Measurements from ENCODE around the gene GNG13.
A peak's percentile ranks its signal among the peaks of the same experiment; 100 is the strongest.

The GNG13 gene

DNA sequence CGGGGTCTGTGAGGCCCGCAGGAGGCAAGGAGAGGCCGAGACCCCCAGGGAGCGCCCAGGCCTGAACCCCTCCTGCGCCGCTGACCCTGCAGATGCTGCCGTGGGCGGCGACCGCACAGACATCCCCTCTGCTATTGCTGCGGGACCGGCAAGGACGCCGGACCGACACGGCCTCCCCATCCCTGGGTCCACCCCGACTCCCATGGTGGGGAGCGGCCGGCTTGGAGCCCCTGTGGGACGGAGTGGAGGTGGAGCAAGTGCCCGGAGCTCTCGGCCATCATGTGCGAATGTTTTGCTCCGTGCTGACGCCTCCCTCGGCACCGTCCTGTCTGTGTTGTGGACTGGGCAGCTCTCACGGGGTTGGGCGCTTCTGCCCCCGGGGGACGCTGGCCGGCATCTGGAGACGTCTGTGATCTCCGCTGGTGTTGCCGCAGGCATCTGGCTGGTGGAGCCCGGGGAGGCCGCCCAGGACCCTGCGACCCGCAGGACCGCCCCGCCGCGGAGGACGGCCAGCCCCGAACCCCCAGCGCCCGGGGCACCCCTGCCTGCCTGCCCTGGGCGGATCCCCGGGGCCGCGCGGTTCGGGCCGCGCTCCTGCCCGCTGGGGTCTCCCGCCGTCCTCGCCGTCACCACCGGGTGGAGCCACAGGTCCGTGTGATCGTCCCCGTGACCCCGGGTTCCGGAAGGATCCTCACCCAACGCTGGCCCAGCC lies 12.8 kb upstream of the GNG13 start:
- DNase-seq (ENCODE audit: low read depth) = no peak

DNA sequence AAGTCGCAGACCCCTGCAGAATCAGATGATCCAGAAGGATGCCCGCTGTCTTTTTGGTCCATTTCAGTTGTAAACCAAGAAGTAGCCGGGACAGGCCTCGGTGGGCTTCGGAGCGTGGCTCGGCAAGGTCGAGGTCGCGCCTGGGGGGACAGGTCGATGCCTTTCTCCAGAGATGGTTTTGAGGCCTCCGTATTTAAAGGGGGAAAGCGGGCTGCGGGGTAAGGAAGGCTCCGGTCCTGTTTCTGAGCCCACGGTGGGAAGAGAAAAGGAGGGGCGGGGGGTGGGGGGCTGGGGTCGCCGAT lies 7.5 kb upstream of the GNG13 start:
- no peak for DNase-seq (ENCODE audit: low read depth)

DNA sequence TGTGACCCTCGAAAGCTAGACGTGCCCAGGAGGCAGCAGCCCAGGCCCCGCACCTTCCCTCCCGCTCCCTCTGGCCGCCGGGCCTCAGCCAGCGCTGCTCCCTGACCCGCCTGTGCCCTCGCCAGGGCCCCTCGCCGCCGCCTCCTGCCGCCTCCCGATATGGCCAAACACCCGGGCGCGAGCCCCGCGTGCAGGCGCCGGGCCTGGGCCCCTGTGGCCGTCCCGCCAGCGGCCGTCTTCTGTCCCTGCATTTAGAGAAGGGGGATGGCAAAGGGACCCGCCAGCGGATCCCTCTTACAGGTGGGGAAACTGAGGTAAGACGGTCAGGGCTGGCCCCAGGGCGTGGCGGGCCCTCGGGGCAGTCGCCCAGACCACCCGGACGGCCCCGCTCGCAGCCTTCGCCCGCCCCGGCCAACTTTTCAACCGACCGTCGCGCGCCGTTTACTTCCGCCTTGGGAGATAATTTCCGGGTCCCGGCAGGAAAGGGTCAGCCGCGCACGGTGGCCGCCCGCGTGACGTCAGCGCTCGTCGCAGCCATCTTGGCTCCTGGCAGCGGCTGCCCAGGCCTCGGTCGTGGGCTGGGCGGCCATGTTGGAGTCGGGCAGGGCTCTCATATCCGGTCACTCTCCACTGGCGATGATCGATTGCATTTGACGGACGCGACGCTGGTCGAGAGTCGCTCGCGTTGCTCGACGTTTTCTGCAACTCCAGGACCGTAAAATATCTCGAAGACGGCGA lies 7.0 kb upstream of the GNG13 start:
- peak; percentile 62 for DNase-seq (ENCODE audit: low read depth)

DNA sequence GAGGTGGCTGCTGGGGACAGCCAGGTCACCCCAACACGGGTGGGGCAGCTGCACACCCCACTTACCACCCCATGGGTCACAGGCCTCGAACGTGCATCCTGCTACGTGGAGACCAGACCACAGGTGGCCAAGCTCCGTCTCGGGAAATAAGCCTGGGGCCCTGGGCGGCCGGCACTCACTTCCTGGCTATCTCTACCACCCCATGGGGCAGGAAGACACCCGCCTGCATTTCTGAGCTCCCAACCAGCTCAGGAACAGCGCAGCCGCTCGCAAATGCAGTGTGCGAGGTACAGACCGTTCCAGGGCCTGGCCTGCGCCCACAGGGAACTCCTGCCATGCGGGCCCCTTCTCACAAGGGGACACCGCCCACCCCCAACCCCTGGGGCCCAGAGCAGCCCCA lies 4.9 kb upstream of the GNG13 start:
- no peak for DNase-seq (ENCODE audit: low read depth)

DNA sequence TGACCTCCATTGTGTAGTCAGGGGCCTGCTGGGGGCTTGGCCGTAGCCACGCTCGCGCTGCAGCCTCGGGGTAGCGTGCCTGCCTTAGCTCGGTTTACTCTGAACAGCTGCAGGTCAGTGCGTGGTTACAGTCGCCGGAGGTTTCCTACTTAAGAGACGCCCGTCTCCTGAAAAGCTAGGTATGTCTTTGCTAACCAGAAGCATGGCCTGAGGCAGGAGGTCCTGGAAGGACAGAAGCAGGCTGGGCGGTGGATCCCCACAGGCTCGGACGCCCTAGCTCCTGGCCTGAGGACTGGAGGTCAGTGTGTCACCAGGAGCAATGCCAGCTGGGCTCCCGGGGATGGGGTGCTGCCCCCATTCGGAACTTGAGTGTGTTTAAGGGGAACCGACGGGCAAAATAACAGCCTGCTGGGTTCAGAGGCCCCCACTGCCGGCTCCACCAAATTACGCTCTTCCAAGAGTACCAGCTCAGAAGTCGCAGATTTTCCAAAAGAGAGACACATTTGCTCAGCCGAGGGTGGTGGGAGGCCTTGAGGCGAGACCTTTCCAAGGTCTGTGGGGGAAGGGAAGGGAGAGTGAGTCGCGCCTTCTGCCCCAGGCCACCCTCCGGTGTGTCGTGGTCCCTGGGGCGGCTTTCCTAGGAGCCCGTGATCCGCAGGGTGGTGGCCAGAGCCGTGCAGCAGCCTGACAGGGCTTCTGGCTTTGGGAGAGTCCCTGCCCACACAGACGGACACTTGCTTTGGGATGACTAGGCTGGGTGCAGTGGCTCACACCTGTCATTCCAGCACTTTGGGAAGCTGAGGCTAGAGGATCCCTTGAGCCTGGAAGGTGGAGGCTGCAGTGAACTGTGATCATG lies 3.9 kb upstream of the GNG13 start:
- DNase-seq (ENCODE audit: low read depth) = no peak

DNA sequence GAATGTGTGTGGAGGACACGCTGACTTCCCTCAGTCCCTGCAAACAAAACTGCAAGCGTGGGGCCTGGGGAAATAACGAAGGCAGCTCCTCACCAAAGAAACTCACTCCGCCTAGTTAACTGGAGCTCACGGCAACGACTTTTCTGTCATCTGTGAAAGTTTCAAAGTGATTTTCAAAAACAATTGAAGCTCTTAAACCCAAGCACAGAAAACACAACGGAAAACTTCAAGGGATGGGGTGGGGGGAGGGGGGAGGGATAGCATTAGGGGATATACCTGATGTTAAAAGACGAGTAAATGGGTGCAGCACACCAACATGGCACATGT lies 3.2 kb upstream of the GNG13 start:
- no peak for DNase-seq (ENCODE audit: low read depth)

DNA sequence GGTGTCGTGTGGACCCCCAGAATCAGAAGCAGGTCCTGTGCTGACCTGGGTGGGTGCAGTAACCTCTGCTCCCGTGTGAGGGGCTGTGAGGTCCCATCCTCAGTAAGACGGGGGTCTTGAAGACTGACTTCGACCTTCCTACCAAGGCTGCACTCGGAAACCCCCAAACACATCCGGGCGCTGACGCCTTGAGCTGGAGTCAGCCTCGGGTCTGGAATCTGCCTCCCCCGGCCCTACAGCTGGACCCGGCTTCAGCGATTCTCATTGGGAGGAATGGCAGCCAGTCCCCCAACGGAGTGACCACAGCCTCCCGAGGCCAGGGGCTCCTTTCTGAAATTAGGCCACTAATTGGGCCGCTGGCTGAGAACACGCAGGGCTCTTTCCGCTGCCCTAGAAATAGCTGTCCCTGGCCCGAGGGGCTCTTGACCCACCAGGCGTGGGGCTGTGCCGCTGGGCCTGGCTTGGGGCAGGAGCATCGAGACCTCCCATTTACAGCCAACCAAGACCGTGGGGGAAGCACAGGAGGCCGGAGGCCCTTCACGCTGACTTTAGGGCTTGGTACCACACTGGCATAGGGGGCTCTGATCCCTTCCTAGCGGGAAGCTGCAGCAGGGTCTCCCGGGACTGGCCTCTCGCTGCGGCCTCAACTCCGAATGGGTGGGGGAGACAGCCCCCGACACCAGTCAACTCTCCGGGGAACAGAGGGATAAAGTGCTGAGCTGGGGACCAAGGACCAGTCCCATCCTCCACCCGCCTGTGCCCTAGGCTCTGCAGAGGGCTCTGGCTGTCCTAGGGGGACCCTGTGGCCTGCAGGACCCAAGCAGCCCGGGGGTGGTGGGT lies 2.6 kb upstream of the GNG13 start:
- DNase-seq (ENCODE audit: low read depth) = no peak

DNA sequence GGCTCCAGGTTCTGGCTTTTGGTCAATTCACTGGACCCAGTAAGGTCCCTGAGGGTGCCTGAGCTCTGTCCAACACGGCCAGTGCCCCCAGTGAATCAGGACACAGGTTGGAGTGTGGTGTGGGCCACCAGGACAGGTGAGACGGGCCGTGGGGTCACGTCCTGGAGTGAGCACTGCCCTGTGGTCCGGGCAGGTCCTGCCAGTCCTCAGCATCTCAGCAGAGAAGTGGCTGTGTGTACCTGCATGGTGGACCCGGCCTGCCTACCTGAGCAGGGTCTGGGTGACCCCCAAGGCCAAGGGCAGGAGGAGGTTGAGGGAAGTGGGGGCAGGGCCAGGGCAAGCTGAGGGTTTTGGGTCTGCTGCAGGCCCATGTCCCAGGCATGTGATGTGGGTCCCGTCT lies 1.9 kb upstream of the GNG13 start:
- DNase-seq (ENCODE audit: low read depth) = no peak

DNA sequence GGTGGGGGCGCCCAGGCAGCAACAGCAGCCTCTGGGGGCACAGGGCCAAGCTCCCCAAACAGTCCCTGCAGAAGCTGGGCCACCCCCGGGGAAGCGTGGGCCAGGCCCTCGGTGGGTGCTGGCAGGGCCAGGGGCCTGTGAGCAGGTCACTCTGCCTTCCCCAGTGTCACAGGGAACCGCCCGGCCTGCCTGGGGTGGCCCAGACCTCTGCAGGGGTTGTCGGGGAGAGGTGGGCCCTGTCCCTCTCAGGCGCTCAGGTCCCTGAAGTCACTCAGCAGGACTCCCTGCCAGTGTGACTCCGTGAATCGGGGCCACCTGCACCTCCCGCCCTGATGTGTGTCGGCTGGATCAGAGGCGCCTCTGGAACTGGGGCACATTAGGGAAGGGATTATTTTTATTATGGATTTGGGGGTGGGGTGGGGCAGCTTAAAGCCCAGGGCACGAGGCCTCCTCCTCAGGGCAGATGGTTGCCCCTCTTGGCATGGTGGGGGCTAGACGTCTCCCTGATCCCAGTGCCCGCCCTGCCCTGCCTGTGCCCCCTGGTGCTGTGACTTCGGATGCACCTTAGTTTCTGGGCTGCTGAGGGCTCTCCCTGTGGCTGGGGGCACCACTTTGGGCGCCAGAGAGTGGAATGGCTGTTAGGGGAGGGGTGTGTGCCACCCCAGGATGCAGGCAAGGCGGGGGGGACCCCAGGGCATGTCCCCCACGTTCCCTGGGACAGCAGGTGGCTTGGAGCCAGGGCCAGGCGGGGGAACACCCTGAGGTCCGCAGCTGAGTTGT lies 1.2 kb upstream of the GNG13 start:
- no peak for DNase-seq (ENCODE audit: low read depth)

DNA sequence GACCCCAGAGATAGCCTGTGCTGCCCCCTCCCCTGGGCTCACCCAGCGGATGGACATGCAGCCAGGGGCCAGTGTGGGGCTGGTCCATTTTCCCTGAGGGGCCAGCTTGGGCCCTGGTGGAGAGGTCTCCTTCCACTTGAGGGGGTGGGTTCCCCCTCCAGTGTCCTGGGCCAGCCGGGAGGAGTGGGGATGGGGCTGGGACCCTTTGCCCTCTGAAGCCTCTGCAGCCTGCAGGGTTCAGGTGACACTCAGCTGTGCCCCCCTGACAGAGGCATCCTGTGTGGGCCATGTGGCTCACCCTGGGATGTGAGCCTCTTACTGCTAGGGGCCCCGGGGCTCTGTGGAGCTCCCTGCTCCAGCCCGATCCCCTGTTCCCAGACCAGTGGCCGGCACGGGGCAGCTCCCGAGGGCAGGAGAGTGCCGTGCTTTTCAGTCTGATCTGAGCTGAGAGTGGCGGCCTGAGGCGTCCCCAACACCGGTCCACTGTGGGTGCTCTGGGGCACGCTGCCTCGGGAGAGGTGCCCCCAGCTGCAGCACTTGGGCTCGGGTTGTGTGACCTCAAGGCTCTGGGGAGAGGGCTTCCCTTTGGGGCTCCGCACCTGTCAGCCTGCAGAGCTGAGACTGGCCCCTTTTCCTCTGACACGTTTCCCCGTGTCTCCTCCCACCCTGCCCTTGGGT lies 439 bp upstream of the GNG13 start:
- no peak for DNase-seq (ENCODE audit: low read depth)

DNA sequence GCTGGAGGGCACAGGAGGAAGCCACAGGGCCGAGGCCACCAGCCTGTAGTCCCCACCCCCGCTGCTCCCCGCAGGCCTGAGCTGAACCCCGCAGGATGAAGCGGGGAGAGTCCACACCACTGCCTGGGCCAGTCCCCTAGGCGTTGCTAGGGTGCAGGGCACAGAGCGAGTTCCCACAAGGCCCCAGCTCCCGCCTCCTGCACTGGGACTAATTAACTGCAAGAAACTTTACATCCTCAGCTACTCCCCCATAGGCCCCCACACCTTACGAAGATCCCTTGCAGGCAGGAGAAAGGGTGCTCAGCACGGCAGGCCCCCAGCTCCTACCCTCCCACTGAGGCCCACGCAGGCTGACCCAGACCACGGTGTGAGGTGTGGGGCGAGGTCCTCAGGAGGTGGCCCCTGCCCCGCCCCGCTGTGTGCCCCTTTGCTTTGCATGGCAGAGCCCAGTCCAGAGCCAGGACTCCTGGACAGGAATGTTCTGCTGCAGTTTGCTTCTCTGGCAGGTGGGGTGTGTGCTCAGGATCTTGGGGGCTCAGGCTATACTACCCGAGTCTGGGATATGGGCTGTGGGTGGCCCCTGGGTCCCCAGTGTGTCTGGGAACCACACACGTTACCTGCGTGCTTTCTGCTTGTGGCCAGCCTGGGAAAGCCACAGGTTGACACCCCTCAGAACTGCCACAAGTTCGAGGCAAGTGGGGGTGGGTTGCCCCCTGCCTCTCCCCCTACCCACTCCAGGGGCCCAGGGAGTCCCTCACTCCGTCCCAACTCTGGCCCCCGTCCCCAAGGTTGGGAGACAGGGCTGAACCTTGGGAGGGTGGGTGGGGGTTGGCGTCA lies 1.2 kb downstream of the GNG13 start:
- no peak for DNase-seq (ENCODE audit: low read depth)

DNA sequence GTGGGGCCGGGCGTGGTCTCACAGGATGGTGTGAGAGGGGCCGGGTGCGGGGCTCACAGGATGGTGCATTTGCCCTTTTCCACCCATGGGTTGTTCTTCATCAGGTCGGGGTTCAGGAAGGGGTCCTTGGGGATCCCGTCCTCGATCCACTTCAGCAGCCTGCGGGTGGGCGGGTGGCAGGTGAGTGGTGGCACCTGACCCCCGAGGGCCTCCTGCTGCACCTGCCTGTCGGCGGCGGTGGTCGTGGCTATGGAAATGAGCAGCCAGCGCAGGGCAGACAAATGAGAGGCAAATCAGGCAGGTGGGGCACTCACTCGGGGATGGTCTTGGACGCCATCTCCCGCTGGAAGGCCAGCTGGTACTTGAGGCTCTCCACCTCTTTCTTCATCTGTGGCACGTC lies 1.9 kb downstream of the GNG13 start:
- DNase-seq (ENCODE audit: low read depth) = no peak

DNA sequence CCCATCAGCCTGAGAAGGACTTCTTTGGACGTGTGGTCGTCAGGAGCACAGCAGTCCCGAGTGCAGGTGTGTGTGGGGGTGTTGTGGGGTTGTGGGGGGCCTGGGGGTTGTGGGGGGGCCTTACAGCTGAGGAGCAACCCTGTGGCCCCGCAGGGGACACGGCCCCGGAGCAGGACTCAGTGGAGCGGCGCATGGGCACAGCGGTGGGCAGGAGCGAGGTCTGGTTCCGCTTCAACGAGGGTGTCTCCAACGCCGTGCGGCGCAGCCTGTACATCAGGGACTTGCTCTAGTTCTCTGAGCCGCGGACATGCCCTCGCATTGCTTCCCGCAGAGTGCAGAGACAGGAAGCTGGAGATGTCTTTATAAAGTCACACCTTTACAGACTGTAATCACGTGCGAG lies 2.8 kb downstream of the GNG13 start:
- no peak for DNase-seq (ENCODE audit: low read depth)

DNA sequence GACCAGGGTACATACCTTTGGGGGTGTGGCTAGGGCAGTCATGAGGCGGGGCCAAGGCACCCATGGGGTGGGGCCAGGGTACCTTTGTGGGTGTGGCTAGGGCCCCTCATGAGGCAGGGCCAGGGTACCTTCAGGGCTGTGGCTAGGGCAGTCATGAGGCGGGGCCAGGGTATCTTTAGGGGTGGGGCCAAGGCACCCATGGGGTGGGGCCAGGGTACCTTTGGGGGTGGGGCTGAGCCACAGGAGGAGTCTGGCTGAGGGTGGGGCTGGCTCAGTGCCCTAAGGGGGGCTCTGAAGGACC lies 3.5 kb downstream of the GNG13 start:
- DNase-seq (ENCODE audit: low read depth) = no peak

DNA sequence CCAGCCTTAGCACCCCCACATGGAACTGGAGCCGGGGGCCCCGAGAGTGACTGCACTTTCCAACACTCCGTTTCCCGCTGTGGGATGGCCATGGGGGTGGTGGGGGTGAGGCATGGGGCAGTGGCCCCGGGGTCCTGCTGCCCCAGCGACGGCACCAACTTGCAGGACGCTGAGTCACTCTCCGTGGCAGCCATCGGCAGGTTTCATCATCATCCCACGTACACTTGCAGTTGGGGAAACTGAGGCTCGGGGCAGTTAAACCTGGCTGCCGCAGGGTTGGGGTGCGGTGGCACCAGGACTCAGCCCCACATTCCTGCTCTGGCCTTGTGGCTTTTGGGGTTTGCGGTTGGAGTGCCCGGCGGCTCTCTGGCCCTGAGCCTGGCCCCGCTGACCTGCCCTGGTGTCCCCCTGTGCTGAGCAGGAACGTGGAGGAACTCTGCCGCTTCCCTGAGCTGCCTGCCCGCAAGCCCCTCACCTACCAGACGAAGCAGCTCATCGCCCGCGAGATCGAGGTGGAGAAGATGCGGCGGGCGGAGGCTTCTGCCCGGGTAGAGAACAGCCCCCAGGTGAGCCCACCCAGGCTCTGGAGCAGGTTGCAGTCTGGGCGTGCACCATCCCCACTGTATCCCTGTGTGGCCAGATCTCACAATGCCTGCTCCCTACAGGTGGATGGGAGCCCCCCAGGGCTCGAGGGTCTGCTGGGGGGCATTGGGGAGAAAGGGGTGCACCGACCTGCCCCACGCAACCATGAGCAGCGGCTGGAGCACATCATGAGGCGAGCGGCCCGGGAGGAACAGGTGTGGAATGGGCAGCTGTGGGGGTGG lies 4.0 kb downstream of the GNG13 start:
- DNase-seq (ENCODE audit: low read depth) = no peak

DNA sequence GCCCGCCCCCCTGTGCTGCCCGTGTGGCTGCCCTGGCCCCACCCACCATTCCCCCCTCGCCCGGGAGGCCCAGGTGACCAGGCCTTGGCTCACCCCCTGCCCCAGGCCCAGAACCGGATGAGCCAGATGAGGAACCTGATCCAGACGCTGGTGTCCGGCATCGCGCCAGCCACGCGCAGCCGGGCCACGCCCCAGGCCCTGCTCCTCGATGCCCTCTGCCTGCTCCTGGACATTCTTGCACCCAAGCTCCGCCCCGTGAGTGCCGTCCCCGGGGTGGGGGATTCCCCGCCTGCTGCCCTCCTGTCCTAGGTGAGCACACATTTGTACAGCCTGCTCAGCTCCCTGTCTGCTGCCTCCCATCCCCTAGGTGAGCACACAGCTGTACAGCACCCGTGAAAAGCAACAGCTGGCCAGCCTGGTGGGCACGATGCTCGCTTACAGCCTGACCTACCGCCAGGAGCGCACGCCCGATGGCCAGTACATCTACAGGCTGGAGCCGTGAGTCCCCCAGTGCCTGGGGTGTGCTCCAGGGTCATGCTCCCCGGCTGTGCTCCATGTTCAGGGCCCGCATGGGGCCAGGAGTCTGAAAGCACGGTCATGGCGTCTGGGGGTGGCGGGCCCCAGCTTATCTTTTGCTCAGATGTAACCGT lies 4.8 kb downstream of the GNG13 start:
- no peak for DNase-seq (ENCODE audit: low read depth)

DNA sequence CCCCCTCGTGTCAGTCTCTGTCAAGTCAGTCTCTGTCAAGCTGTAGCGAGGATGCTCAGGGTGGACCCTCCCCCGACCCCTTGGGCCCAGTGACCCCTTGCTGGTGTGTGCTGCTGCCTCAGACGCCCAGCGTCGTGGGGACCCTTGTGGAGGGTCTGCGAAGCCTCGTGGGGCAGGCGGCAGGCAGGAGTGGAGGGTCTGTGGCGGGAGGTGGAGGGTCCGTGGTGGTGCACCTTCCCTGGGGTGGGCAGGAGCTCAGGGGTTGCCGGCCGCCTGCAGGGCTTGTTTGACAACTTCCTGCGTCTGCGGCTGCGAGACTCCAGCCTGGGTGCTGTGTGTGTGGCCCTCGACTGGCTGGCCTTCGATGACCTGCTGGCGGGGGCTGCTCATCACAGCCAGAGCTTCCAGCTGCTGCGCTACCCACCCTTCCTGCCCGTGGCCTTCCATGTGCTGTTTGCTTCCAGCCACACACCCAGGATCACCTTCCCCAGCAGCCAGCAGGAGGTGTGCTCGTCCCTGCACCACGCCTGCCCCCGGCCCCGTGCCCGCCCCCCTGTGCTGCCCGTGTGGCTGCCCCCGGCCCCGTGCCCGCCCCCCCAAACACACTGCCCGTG lies 5.6 kb downstream of the GNG13 start:
- DNase-seq (ENCODE audit: low read depth) = no peak

DNA sequence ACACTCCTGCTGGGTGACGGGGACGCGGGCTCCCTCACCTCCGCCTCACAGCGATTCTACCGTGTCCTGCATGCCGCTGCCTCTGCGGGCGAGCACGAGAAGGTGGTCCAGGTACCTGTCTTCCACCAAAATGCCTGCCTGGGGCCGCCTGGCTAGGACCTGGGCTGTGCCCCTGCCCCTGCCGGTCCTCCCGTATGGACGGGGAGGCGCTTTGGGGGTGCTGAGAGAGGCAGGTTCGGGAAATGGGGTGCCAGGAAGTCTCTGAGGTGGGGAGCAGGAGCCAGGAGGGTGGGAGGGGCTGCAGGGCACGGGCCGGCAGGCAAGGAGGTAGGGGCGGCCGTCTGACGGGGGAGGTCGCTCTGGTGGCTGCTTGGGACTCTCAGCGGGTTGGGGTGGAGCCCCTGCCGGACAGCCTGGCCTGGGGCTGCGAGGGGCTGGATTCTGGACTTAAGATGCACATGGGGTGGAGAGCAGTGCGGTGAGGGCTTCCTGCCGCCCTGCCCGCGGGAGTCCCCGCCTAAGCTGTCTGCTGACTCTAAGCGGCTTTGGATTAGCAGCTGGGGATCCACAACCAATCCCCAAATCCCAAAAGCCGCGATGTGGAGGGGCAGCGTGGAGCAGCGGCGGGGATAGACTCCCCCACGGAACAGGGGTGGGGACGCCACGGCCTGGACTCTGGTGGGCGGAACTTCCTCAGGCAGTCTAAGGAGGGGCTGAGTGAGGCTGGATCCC lies 6.3 kb downstream of the GNG13 start:
- no peak for DNase-seq (ENCODE audit: low read depth)
